GM10266 (cell line): ENCODE data around the gene KRT24.

Source experiments
- DNase-seq: peaks from one replicate; pipeline ENCODE4 v3.0.0; 2012; ENCODE audit errors: extremely low spot score
- CTCF ChIP-seq: IDR thresholded peaks from 2 replicates; pipeline ENCODE4 v1.5.1; 2012; ENCODE audit warnings: mild to moderate bottlenecking, low read depth; ENCODE audit not compliant: control insufficient read depth, insufficient read depth; ENCODE audit errors: missing control alignments

Gene KRT24

GRCh38 chr17:40714473-40714872, 10.9 kb upstream of the KRT24 start:
- DNase-seq, result no peak
- no peak for TF ChIP-seq CTCF

GRCh38 chr17:40707745-40708144, 4.2 kb upstream of the KRT24 start:
- no peak for TF ChIP-seq CTCF
- DNase-seq, result no peak

GRCh38 chr17:40705584-40705983, 2.0 kb upstream of the KRT24 start:
- no peak for TF ChIP-seq CTCF
- no peak for DNase-seq

- no peak for DNase-seq
- no peak for TF ChIP-seq CTCF
These were observed 1.3 kb downstream of the KRT24 start for GRCh38 chr17:40702271-40702670.

GRCh38 chr17:40699853-40700252, 3.7 kb downstream of the KRT24 start:
- DNase-seq, result no peak
- TF ChIP-seq CTCF, result no peak

- DNase-seq, result no peak
- TF ChIP-seq CTCF, result no peak
These were observed 4.2 kb downstream of the KRT24 start for GRCh38 chr17:40699371-40699770.

- TF ChIP-seq CTCF, result no peak
- no peak for DNase-seq
These were observed 6.3 kb downstream of the KRT24 start for GRCh38 chr17:40697297-40697696.
